Dedifferentiated amniotic fluid mesenchymal stem cell (primary cell): ENCODE data around the gene VENTX.

Experiments used
- DNase-seq: peaks from one replicate; pipeline ENCODE4 v3.0.0-alpha.2; 2016; ENCODE audit errors: extremely low spot score

The VENTX gene

GRCh38 chr10:133235265-133235855 is 2.3 kb upstream of the VENTX start:
- DNase-seq: no peak

- DNase-seq: no peak
These were observed 1.7 kb upstream of the VENTX start for GRCh38 chr10:133235932-133236331.

GRCh38 chr10:133236401-133237240 is 1.0 kb upstream of the VENTX start:
- DNase-seq: no peak

GRCh38 chr10:133237241-133237587 is 441 bp upstream of the VENTX start:
- DNase-seq: no peak

GRCh38 chr10:133238466-133238804 is 780 bp downstream of the VENTX start:
- no peak for DNase-seq

DNA sequence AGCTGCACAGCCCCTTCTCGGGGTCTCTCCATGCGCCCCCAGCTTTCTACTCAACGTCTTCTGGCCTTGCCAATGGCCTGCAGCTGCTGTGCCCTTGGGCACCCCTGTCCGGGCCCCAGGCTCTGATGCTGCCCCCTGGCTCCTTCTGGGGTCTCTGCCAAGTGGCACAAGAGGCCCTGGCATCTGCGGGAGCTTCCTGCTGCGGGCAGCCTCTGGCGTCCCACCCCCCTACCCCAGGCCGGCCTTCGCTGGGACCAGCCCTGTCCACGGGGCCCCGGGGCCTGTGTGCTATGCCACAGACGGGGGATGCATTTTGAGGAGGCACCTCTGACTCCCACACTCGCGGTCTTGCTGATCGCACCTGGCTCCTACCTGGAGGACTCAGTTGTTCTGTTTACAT is 2.3 kb downstream of the VENTX start:
- DNase-seq: no peak

- DNase-seq: no peak
These were observed 4.0 kb downstream of the VENTX start for GRCh38 chr10:133241501-133242205.

- DNase-seq: no peak
These were observed 5.1 kb downstream of the VENTX start for GRCh38 chr10:133242611-133243356.

DNA sequence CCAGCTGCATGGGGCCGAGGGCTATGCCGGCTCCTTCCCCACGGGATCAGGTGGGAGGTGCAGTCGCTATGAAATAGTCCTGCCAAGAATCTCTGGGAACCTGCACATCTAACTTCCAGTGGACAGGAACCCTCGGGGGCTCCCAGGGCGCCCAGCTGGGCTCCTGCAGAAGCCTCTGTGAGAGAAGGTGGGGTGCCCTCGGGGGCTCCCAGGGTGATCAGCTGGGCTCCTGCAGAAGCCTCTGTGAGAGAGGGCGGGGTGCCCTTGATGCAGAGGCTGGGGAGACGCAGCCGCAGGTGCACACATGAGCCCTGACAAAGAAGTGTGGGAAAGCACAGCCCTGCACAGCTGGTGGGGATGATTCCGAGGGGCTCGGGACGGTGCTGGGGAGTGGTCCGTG is 5.9 kb downstream of the VENTX start:
- no peak for DNase-seq

- no peak for DNase-seq
These were observed 8.0 kb downstream of the VENTX start for GRCh38 chr10:133245439-133246235.

- DNase-seq: no peak
These were observed 8.6 kb downstream of the VENTX start for GRCh38 chr10:133246236-133246626.

- no peak for DNase-seq
These were observed 10.2 kb downstream of the VENTX start for GRCh38 chr10:133247681-133248333.

GRCh38 chr10:133248334-133248715 is 10.7 kb downstream of the VENTX start:
- DNase-seq: no peak

- no peak for DNase-seq
These were observed 11.6 kb downstream of the VENTX start for GRCh38 chr10:133249094-133249780.

GRCh38 chr10:133249975-133250754 is 12.5 kb downstream of the VENTX start:
- no peak for DNase-seq

DNA sequence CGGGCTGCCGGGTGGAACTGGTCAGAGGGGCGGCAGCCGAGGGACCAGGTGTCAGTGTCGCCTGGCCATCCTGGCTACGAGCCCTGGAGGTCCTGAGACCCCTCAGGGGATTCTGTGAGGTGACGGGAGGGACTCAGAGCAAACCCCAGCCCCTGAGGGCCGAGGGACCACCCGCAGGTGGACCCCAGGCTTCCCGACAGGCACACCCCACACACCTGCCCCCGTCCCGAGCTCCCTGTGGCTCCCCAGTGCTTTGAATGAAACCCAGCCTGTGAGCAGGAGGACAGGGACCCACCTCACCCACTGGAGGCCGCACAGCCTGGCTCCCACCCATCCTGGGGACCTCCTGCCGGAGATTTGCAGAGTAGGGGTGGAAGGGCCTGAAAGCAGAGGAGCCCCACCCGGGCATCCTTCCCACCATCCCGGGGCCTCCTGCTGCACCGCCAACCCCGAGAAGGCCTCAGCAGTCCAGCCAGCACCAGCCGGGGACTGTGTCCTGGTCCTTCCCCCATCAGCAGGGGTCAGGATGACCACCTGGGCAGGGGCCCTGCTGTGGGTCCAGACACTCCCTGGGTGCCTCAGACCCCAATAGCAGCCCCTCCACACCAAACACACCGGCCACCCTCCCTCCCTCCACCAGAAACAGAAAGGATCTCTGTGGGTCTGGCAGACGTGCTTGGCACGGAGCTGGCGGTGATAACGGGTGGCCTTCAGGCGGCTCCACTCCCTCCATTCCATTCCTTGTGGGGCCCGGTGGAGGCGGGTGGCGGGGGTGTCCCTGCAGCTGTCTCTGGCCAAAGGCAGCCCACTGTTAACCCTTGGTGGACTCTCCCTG is 13.9 kb downstream of the VENTX start:
- DNase-seq: no peak

DNA sequence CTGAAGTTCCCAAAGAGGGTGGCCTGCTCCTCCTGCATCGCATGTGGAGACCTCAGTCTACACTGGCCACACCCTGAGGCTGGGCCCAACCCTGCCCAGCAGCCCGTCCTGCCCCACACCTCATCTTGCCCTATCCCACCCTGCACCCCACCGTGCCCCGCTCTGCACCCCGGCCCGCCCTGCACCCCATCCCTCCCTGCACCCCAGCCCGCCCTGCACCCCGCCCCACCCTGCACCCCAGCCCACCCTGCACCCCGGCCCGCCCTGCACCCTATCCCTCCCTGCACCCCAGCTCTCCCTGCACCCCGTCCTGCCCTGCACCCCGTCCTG is 14.5 kb downstream of the VENTX start:
- DNase-seq: no peak

DNA sequence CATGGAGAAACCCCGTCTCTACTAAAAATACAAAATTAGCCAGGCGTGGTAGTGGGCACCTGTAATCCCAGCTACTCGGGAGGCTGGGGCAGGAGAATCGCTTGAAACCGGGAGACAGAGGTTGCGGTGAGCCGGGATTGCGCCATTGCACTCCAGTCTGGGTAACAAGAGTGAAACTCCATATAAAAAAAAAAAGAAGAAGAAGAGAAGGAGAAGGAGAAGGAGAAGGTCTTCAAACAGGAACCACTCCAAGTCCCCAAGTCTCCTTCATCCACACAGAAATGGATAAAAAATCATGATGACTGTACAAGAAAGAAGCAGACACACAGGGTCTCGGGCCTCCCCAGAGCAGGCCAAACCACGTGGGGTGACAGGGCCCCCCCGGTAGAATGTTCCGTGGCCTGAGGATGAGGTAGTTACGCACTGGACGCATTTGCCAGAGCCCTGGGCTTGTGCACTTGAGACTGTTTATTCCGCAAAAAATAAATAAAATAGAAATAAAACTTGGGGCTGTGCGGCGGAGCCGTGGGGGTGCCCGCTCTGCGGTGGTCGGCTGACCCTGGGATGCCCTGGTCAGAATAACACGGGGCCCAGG is 15.8 kb downstream of the VENTX start:
- DNase-seq: no peak
